Measurements from ENCODE around the gene PLOD3. TPM values are rescaled to one million over a fixed set of nuclear protein-coding genes. Genes with fewer than 3 reads are reported as not detected.
A peak's percentile ranks its signal among the peaks of the same experiment; 100 is the strongest.

PLOD3 gene
- total and polyA plus RNA-seq, 9 of the 15 experiments (the other 6 are each of a cell fraction or from before 2014, with no cell fraction given) = 2.8 to 101 (median 30.9) TPM

DNA sequence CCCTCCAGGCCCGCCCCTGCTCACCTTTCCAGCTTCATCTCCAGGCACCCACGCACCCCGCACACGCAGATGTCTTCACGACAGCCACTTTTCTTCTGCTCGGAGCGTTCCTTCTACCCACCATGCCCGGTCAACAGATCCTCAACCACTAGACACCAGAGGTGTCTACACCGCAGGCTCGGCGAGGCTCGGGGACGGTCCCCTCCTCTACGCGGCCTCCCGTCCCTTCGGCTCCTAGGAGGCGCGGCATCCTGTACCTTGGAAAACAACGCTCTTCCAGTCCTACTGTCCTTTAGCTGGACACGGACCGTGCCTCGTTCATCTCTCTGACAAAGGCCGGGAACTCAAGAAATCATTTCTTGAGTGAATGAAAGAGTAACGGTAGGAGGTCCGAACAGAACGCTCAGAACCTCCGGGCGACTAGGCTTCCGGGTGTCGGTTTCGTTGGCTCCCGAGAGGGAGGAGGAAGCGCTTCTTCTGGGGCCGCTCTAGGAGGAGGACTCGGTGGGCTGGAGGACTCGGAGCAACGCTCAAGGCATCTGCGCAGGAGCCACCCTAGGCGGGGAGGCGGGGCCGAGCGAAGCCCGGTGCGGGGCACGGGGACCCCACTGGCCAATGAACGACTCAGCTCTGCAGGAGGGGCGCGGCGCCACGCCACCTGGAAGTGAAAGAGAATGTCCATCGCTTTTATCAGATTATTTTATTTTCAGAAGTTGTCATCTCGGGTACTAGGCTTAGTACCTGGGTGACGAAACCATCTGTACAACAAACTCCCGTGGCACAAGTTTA lies 34.7 kb upstream of the PLOD3 start (continued):
- TF ChIP-seq TAF1 (IDR thresholded peaks at IDR 0.05; ENCODE audit: control insufficient read depth, extremely low read depth, insufficient read depth, low read length, severe bottlenecking) (peak; percentile 89), NCOA4 (IDR thresholded peaks at IDR 0.05; ENCODE audit: partially characterized antibody) (no peak), HDAC6 (IDR thresholded peaks at IDR 0.05; ENCODE audit: low read depth, low read length) (no peak), GTF2F1 (IDR thresholded peaks at IDR 0.05; ENCODE audit: low read depth, low read length) (peak; percentile 41; the same call in 1 of the 2 replicates), TCFL5 (CRISPR knock-in tag; conservative IDR thresholded peaks at IDR 0.05) (no peak), HNRNPL (IDR thresholded peaks at IDR 0.05; ENCODE audit: low read depth, low read length) (no peak), TBP (optimal IDR thresholded peaks at IDR 0.05; ENCODE audit: low read depth, low read length) (peak; percentile 76), PRPF4 (IDR thresholded peaks at IDR 0.05; ENCODE audit: insufficient read depth, low read depth, low read length, poor library complexity, severe bottlenecking) (no peak), FIP1L1 (IDR thresholded peaks at IDR 0.05; ENCODE audit: low read depth, low read length, poor library complexity, severe bottlenecking) (peak; percentile 35), JUN (IDR thresholded peaks at IDR 0.05; ENCODE audit: borderline replicate concordance, low read depth, low read length) (peak; percentile 68; the same call in 1 of the 2 replicates), JUN (CRISPR knock-in tag; IDR thresholded peaks at IDR 0.05; ENCODE audit: borderline replicate concordance) (no peak), ZFX (CRISPR knock-in tag; IDR thresholded peaks at IDR 0.05) (peak; percentile 90), CAMTA2 (CRISPR knock-in tag; conservative IDR thresholded peaks at IDR 0.05) (no peak), ZNF436 (CRISPR knock-in tag; IDR thresholded peaks at IDR 0.05) (no peak), MCM2 (IDR thresholded peaks at IDR 0.05; ENCODE audit: low read depth) (no peak), CEBPG (CRISPR knock-in tag; IDR thresholded peaks at IDR 0.05) (no peak), CEBPG (tag; conservative IDR thresholded peaks at IDR 0.05 in 1 of 2, IDR thresholded peaks at IDR 0.05 in 1 of 2) (peak; percentile 83 to 85), MBD2 (IDR thresholded peaks at IDR 0.05; ENCODE audit: borderline replicate concordance, low read depth) (peak; percentile 82), TCF7L2 (IDR thresholded peaks at IDR 0.05; ENCODE audit: low read depth, low read length) (no peak)
- TF ChIP-seq, protein P1, sequence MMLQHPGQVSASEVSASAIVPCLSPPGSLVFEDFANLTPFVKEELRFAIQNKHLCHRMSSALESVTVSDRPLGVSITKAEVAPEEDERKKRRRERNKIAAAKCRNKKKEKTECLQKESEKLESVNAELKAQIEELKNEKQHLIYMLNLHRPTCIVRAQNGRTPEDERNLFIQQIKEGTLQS (IDR thresholded peaks at IDR 0.05) = peak; percentile 89
- TF ChIP-seq, protein P1 (CRISPR knock-in tag; conservative IDR thresholded peaks at IDR 0.05) = 0 out of 2 replicates have a peak, but pooled peaks have one; percentile 12
- TF ChIP-seq, protein P2, sequence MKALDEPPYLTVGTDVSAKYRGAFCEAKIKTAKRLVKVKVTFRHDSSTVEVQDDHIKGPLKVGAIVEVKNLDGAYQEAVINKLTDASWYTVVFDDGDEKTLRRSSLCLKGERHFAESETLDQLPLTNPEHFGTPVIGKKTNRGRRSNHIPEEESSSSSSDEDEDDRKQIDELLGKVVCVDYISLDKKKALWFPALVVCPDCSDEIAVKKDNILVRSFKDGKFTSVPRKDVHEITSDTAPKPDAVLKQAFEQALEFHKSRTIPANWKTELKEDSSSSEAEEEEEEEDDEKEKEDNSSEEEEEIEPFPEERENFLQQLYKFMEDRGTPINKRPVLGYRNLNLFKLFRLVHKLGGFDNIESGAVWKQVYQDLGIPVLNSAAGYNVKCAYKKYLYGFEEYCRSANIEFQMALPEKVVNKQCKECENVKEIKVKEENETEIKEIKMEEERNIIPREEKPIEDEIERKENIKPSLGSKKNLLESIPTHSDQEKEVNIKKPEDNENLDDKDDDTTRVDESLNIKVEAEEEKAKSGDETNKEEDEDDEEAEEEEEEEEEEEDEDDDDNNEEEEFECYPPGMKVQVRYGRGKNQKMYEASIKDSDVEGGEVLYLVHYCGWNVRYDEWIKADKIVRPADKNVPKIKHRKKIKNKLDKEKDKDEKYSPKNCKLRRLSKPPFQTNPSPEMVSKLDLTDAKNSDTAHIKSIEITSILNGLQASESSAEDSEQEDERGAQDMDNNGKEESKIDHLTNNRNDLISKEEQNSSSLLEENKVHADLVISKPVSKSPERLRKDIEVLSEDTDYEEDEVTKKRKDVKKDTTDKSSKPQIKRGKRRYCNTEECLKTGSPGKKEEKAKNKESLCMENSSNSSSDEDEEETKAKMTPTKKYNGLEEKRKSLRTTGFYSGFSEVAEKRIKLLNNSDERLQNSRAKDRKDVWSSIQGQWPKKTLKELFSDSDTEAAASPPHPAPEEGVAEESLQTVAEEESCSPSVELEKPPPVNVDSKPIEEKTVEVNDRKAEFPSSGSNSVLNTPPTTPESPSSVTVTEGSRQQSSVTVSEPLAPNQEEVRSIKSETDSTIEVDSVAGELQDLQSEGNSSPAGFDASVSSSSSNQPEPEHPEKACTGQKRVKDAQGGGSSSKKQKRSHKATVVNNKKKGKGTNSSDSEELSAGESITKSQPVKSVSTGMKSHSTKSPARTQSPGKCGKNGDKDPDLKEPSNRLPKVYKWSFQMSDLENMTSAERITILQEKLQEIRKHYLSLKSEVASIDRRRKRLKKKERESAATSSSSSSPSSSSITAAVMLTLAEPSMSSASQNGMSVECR (CRISPR knock-in tag; IDR thresholded peaks at IDR 0.05) = peak; percentile 37; the same call in 1 of the 2 replicates
- TF ChIP-seq, protein P3, sequence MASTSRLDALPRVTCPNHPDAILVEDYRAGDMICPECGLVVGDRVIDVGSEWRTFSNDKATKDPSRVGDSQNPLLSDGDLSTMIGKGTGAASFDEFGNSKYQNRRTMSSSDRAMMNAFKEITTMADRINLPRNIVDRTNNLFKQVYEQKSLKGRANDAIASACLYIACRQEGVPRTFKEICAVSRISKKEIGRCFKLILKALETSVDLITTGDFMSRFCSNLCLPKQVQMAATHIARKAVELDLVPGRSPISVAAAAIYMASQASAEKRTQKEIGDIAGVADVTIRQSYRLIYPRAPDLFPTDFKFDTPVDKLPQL (IDR thresholded peaks at IDR 0.05; ENCODE audit: extremely low read depth, insufficient read length) = no peak

Measured in K562 (cell line).